ENCODE measurements around the gene DDX3X.
"Not testable (repeated sequence)": the region's sequence is repeated elsewhere in the genome, so short reads cannot be mapped to it uniquely, and the experiment has no call there.

Gene DDX3X

GRCh38 chrX:41394293-41394692 is 60.3 kb downstream of the DDX3X start:
- H3K4me1 ChIP-seq (ENCODE audit: control insufficient read depth, insufficient read depth, low read length), result no peaks in the 10 kb centered on the region
- no peaks in the 10 kb centered on the region for H3K9me3 ChIP-seq (ENCODE audit: control insufficient read depth, insufficient read depth, low read length)
- H3K27ac ChIP-seq (ENCODE audit: low read depth, low read length), result no peak overlapping the region
- H3K36me3 ChIP-seq (ENCODE audit: control insufficient read depth, insufficient read depth, low read length), result no peaks in the 10 kb centered on the region
- no peaks in the 10 kb centered on the region for H3K27me3 ChIP-seq (ENCODE audit: control insufficient read depth, insufficient read depth, low read length)
- no peak overlapping the region for H3K9ac ChIP-seq (ENCODE audit: low read depth, low read length)
- no peak overlapping the region for H3K4me3 ChIP-seq (ENCODE audit: low read depth, low read length)

- Histone ChIP-seq H3K4me1 (ENCODE audit: control insufficient read depth, insufficient read depth, low read length) (no peaks in the 10 kb centered on the region), H3K27ac (ENCODE audit: low read depth, low read length) (no peak overlapping the region), H3K27me3 (ENCODE audit: control insufficient read depth, insufficient read depth, low read length) (no peaks in the 10 kb centered on the region), H3K9me3 (ENCODE audit: control insufficient read depth, insufficient read depth, low read length) (no peaks in the 10 kb centered on the region), H3K36me3 (ENCODE audit: control insufficient read depth, insufficient read depth, low read length) (no peaks in the 10 kb centered on the region), H3K4me3 (ENCODE audit: low read depth, low read length) (no peak overlapping the region), H3K9ac (ENCODE audit: low read depth, low read length) (no peak overlapping the region)
Observed at GRCh38 chrX:41397219-41397618, 63.3 kb downstream of the DDX3X start.

GRCh38 chrX:41397768-41398167 is 63.8 kb downstream of the DDX3X start:
- H3K4me3 ChIP-seq (ENCODE audit: low read depth, low read length), result no peak overlapping the region
- no peaks in the 10 kb centered on the region for H3K27me3 ChIP-seq (ENCODE audit: control insufficient read depth, insufficient read depth, low read length)
- H3K9me3 ChIP-seq (ENCODE audit: control insufficient read depth, insufficient read depth, low read length), result no peaks in the 10 kb centered on the region
- H3K36me3 ChIP-seq (ENCODE audit: control insufficient read depth, insufficient read depth, low read length), result no peaks in the 10 kb centered on the region
- no peaks in the 10 kb centered on the region for H3K4me1 ChIP-seq (ENCODE audit: control insufficient read depth, insufficient read depth, low read length)
- H3K9ac ChIP-seq (ENCODE audit: low read depth, low read length), result no peak overlapping the region
- no peak overlapping the region for H3K27ac ChIP-seq (ENCODE audit: low read depth, low read length)

DNA sequence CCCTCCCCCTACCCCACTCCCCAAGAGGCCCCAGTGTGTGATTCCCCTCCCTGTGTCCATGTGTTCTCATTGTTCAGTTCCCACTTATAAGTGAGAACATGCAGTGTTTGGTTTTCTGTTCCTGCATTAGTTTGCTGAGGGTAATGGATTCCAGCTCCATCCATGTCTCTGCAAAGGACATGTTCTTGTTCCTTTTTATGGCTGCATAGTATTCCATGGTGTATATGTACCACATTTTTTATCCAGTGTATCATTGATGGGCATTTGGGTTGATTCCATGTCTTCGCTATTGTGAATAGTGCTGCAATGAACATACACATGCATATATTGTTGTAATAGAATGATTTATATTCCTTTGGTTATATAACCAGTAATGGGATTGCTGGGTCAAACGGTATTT is 68.6 kb downstream of the DDX3X start:
- H3K4me1 ChIP-seq (ENCODE audit: control insufficient read depth, insufficient read depth, low read length); H3K27me3 ChIP-seq (ENCODE audit: control insufficient read depth, insufficient read depth, low read length); H3K9me3 ChIP-seq (ENCODE audit: control insufficient read depth, insufficient read depth, low read length); H3K27ac ChIP-seq (ENCODE audit: low read depth, low read length); H3K36me3 ChIP-seq (ENCODE audit: control insufficient read depth, insufficient read depth, low read length); H3K9ac ChIP-seq (ENCODE audit: low read depth, low read length); H3K4me3 ChIP-seq (ENCODE audit: low read depth, low read length): not testable (repeated sequence)

DNA sequence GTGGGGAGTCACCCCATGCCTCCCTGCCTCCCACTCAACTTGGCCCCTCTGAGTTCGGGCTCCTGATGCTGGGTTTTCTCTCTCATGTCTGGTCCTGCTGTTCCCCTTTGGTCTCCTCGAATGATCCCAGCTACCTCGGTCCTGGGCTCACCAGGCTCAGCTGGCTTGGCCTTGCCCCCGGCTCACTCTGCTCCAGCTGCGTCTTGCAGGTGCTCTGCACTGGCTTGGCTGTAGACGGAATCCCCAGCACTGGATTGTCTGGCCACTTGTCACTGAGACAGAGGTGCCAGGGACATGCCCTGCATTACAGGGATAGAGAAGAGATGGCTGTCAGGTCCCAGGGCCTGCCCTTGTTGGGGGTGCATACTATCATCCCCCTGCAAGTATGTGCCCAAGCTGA is 71.6 kb downstream of the DDX3X start:
- Histone ChIP-seq H3K4me1 (ENCODE audit: control insufficient read depth, insufficient read depth, low read length) (no peaks in the 10 kb centered on the region), H3K9ac (ENCODE audit: low read depth, low read length) (no peak overlapping the region), H3K27me3 (ENCODE audit: control insufficient read depth, insufficient read depth, low read length) (no peaks in the 10 kb centered on the region), H3K9me3 (ENCODE audit: control insufficient read depth, insufficient read depth, low read length) (no peaks in the 10 kb centered on the region), H3K27ac (ENCODE audit: low read depth, low read length) (no peak overlapping the region), H3K36me3 (ENCODE audit: control insufficient read depth, insufficient read depth, low read length) (no peaks in the 10 kb centered on the region), H3K4me3 (ENCODE audit: low read depth, low read length) (no peak overlapping the region)

DNA sequence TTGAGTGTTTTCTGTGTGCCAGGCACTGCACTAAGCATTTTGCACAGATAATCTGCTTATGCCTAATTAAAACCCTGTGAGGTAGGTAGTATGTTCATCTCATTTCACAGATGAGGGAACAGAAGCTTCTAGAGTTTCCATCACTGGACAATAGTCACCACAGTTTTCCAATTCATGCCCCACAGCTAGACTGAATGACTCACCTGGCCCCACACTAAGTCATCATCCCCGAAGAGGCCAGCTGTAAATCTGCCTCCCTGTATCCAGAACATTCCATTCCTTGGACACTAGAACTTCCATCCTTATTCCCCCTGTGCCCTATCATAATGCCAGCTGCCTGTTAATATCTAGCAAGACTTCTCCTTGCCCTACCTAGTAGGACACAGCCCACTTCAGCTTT is 72.2 kb downstream of the DDX3X start:
- no peaks in the 10 kb centered on the region for H3K9me3 ChIP-seq (ENCODE audit: control insufficient read depth, insufficient read depth, low read length)
- H3K27me3 ChIP-seq (ENCODE audit: control insufficient read depth, insufficient read depth, low read length), result no peaks in the 10 kb centered on the region
- H3K4me1 ChIP-seq (ENCODE audit: control insufficient read depth, insufficient read depth, low read length), result no peaks in the 10 kb centered on the region
- no peak overlapping the region for H3K9ac ChIP-seq (ENCODE audit: low read depth, low read length)
- no peak overlapping the region for H3K27ac ChIP-seq (ENCODE audit: low read depth, low read length)
- H3K4me3 ChIP-seq (ENCODE audit: low read depth, low read length), result no peak overlapping the region
- no peaks in the 10 kb centered on the region for H3K36me3 ChIP-seq (ENCODE audit: control insufficient read depth, insufficient read depth, low read length)

DNA sequence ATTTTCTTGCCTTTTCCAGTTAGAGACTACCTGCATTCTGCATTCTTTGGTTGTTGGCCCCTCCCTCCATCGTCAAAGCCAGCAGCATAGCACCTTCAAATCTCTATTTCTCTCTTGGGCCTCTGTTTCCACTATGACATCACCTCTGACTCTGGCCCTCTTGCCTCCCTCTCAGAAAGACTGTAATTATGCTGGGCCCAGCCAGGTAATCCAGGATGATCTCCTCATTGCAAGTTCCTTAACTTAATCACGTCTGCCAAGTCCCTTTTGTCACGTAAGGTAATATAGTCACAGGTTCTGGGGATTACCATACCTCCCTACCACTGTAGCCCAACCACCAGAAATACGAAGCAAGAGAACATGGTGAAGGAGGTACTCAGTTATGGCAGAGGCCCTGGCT is 73.9 kb downstream of the DDX3X start:
- Histone ChIP-seq H3K27me3 (ENCODE audit: control insufficient read depth, insufficient read depth, low read length) (no peaks in the 10 kb centered on the region), H3K9ac (ENCODE audit: low read depth, low read length) (no peak overlapping the region), H3K27ac (ENCODE audit: low read depth, low read length) (no peak overlapping the region), H3K9me3 (ENCODE audit: control insufficient read depth, insufficient read depth, low read length) (no peaks in the 10 kb centered on the region), H3K36me3 (ENCODE audit: control insufficient read depth, insufficient read depth, low read length) (no peaks in the 10 kb centered on the region), H3K4me1 (ENCODE audit: control insufficient read depth, insufficient read depth, low read length) (no peaks in the 10 kb centered on the region), H3K4me3 (ENCODE audit: low read depth, low read length) (no peak overlapping the region)

DNA sequence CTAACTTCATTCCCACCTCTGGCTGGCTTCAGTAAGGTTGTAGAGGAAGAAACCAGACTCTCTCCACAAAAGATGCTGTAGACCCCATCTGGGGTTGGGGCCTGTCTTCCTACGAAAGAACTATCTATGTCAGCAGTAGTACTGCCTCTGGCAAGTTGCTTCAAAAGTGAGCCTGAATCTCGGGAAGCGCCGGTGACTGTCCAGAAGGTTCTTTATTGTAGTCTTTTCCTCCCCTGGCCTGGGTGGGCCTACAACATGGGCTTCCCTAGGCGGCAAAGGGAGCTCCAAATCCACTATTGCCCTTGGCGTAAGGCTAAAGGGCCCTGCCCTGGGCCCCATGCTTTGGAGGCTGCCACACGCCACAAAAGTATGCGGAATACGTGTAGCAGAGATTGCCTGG is 74.6 kb downstream of the DDX3X start:
- Histone ChIP-seq H3K27ac (ENCODE audit: low read depth, low read length) (no peak overlapping the region), H3K4me1 (ENCODE audit: control insufficient read depth, insufficient read depth, low read length) (no peaks in the 10 kb centered on the region), H3K9me3 (ENCODE audit: control insufficient read depth, insufficient read depth, low read length) (no peaks in the 10 kb centered on the region), H3K4me3 (ENCODE audit: low read depth, low read length) (no peak overlapping the region), H3K9ac (ENCODE audit: low read depth, low read length) (no peak overlapping the region), H3K36me3 (ENCODE audit: control insufficient read depth, insufficient read depth, low read length) (no peaks in the 10 kb centered on the region), H3K27me3 (ENCODE audit: control insufficient read depth, insufficient read depth, low read length) (no peaks in the 10 kb centered on the region)

- H3K27ac ChIP-seq (ENCODE audit: low read depth, low read length), result no peak overlapping the region
- no peak overlapping the region for H3K4me3 ChIP-seq (ENCODE audit: low read depth, low read length)
- H3K4me1 ChIP-seq (ENCODE audit: control insufficient read depth, insufficient read depth, low read length), result no peaks in the 10 kb centered on the region
- no peak overlapping the region for H3K9ac ChIP-seq (ENCODE audit: low read depth, low read length)
- no peaks in the 10 kb centered on the region for H3K27me3 ChIP-seq (ENCODE audit: control insufficient read depth, insufficient read depth, low read length)
- no peaks in the 10 kb centered on the region for H3K36me3 ChIP-seq (ENCODE audit: control insufficient read depth, insufficient read depth, low read length)
- H3K9me3 ChIP-seq (ENCODE audit: control insufficient read depth, insufficient read depth, low read length), result 0 out of 2 replicates have a peak, but pooled peaks cover 1% of the 10 kb centered on the region
Observed at GRCh38 chrX:41409006-41409405, 75.0 kb downstream of the DDX3X start.

- not testable (repeated sequence) for H3K9me3 ChIP-seq (ENCODE audit: control insufficient read depth, insufficient read depth, low read length); H3K27ac ChIP-seq (ENCODE audit: low read depth, low read length); H3K36me3 ChIP-seq (ENCODE audit: control insufficient read depth, insufficient read depth, low read length); H3K4me1 ChIP-seq (ENCODE audit: control insufficient read depth, insufficient read depth, low read length); H3K4me3 ChIP-seq (ENCODE audit: low read depth, low read length); H3K27me3 ChIP-seq (ENCODE audit: control insufficient read depth, insufficient read depth, low read length); H3K9ac ChIP-seq (ENCODE audit: low read depth, low read length)
Observed at GRCh38 chrX:41411222-41411621, 77.3 kb downstream of the DDX3X start.

GRCh38 chrX:41412261-41413081 is 78.5 kb downstream of the DDX3X start:
- Histone ChIP-seq H3K4me3 (ENCODE audit: low read depth, low read length) (no peak overlapping the region), H3K27ac (ENCODE audit: low read depth, low read length) (no peak overlapping the region), H3K9me3 (ENCODE audit: control insufficient read depth, insufficient read depth, low read length) (peaks cover 5% of the 10 kb centered on the region), H3K9ac (ENCODE audit: low read depth, low read length) (no peak overlapping the region), H3K4me1 (ENCODE audit: control insufficient read depth, insufficient read depth, low read length) (no peaks in the 10 kb centered on the region), H3K36me3 (ENCODE audit: control insufficient read depth, insufficient read depth, low read length) (no peaks in the 10 kb centered on the region), H3K27me3 (ENCODE audit: control insufficient read depth, insufficient read depth, low read length) (no peaks in the 10 kb centered on the region)

Measured in HUES48 (cell line).